Keratinocyte (primary cell): ENCODE measurements around the gene NOL11. TPM values are rescaled to one million over a fixed set of nuclear protein-coding genes. Genes with fewer than 3 reads are reported as not detected.

ENCODE experiments used
- DNase-seq: peaks from one replicate; pipeline ENCODE4 v3.0.0-alpha.2; 2011; ENCODE audit warnings: low read depth, missing footprints, low spot score
- FAIRE-seq: peaks from 2 replicates; lab custom pipeline; 2011; peaks lifted over from hg19 to GRCh38; lab: Jason Lieb, UNC
- H2AFZ ChIP-seq: 2 replicates; pipeline ENCODE4 v1.6.0; 2012; ENCODE audit warnings: low read length, control low read depth, inconsistent platforms; ENCODE audit not compliant: control insufficient read depth
- H3K27ac ChIP-seq: 2 replicates; pipeline ENCODE4 v1.5.1; 2011; ENCODE audit warnings: low read length; ENCODE audit not compliant: control insufficient read depth, insufficient read depth
- H3K27me3 ChIP-seq: 3 replicates; pipeline ENCODE4 v1.6.0; 2011; ENCODE audit warnings: low read length; ENCODE audit not compliant: control insufficient read depth, insufficient read depth; ENCODE audit errors: extremely low read depth
- H3K36me3 ChIP-seq, 2 experiments: 2 replicates in 1 of 2; 3 replicates in 1 of 2; pipeline ENCODE4 v1.5.1; 2011; ENCODE audit warnings: low read length in 2 of 2, mild to moderate bottlenecking in 1 of 2; ENCODE audit not compliant: control insufficient read depth in 2 of 2, insufficient read depth in 2 of 2; ENCODE audit errors: extremely low read depth in 1 of 2
- H3K4me1 ChIP-seq: 3 replicates; pipeline ENCODE4 v1.5.1; 2011; ENCODE audit warnings: low read length; ENCODE audit not compliant: control insufficient read depth, insufficient read depth; ENCODE audit errors: extremely low read depth
- H3K4me2 ChIP-seq: 3 replicates; pipeline ENCODE4 v1.6.0; 2011; ENCODE audit warnings: low read depth, low read length; ENCODE audit not compliant: control insufficient read depth, insufficient read depth; ENCODE audit errors: extremely low read depth
- H3K4me3 ChIP-seq, 3 experiments: fragments of 200-600 bp in 1 of 3; sonication (generic) in 1 of 3; 2 replicates in 2 of 3; 3 replicates in 1 of 3; pipeline ENCODE4 v1.5.1; 2011 to 2016; ENCODE audit warnings: low read length in 3 of 3, mild to moderate bottlenecking in 3 of 3, control low read depth in 2 of 3, inconsistent platforms in 1 of 3, low read depth in 1 of 3, mixed read lengths in 1 of 3, mixed run types in 1 of 3, moderate library complexity in 1 of 3; ENCODE audit not compliant: control insufficient read depth in 2 of 3, insufficient read depth in 2 of 3; ENCODE audit errors: extremely low read depth in 1 of 3
- H3K79me2 ChIP-seq: 2 replicates; pipeline ENCODE4 v1.6.0; 2012; ENCODE audit warnings: low read length; ENCODE audit not compliant: control insufficient read depth, insufficient read depth
- H3K9ac ChIP-seq: 3 replicates; pipeline ENCODE4 v1.6.0; 2011; ENCODE audit warnings: low read length; ENCODE audit not compliant: control insufficient read depth, insufficient read depth; ENCODE audit errors: extremely low read depth
- H3K9me1 ChIP-seq: 3 replicates; pipeline ENCODE4 v1.6.0; 2011; ENCODE audit warnings: low read length; ENCODE audit not compliant: control insufficient read depth, insufficient read depth; ENCODE audit errors: extremely low read depth
- H3K9me3 ChIP-seq: 2 replicates; pipeline ENCODE4 v1.5.1; 2012; ENCODE audit warnings: low read depth, low read length; ENCODE audit not compliant: control insufficient read depth
- H4K20me1 ChIP-seq: 3 replicates; pipeline ENCODE4 v1.6.0; 2011; ENCODE audit warnings: low read length; ENCODE audit not compliant: control insufficient read depth, insufficient read depth; ENCODE audit errors: extremely low read depth
- CTCF ChIP-seq, 3 experiments: IDR thresholded peaks in 1 of 3; conservative IDR thresholded peaks in 1 of 3; optimal IDR thresholded peaks in 1 of 3; 2 replicates in 2 of 3; 3 replicates in 1 of 3; pipeline versions ENCODE3 to v1.5.1; 2011; ENCODE audit warnings: low read length in 3 of 3, mild to moderate bottlenecking in 3 of 3, moderate library complexity in 2 of 3, control low read depth in 1 of 3, inconsistent platforms in 1 of 3; ENCODE audit not compliant: insufficient read depth in 2 of 3; ENCODE audit errors: extremely low read depth in 1 of 3
- EZH2 ChIP-seq: IDR thresholded peaks from one replicate; pipeline ENCODE4 v1.6.1; 2012; ENCODE audit warnings: inconsistent platforms, mild to moderate bottlenecking, low read length, moderate library complexity
- dilution Hi-C: fragments of 300-500 bp; cut with MboI; formaldehyde crosslinking; loops from one replicate; pipeline ENCODE4 v1.7.0; 2020; ENCODE audit warnings: low sequenced_read_pairs; ENCODE audit not compliant: extremely low pct_ligation_motif_present
- polyA minus RNA-seq, 3 experiments: library from RNA; depleted of rRNA, polyadenylated mRNA; stranded (reverse); fragments of >200 nt; gene quantifications; 1 replicate in 1 of 3; 2 replicates in 1 of 3; 3 replicates in 1 of 3; pipeline ENCODE4 v1.2.3, GENCODE V29; 2011
- polyA plus RNA-seq, 5 experiments: library from polyadenylated mRNA; depleted of rRNA in 3 of 5; stranded (reverse) in 3 of 5; stranded (forward) in 1 of 5; unstranded in 1 of 5; fragments of >200 nt; gene quantifications; 1 replicate in 1 of 5; 2 replicates in 3 of 5; 3 replicates in 1 of 5; pipeline versions ENCODE4 v1.2.1 to v1.2.3, GENCODE V29; 2011 to 2012; ENCODE audit warnings: missing spikeins in 2 of 5, low read depth in 1 of 5, low replicate concordance in 1 of 5

The NOL11 gene
- polyA plus RNA-seq (40.3 to 63.0 TPM (median 46.7 TPM) in 3 replicates), polyA minus RNA-seq (10.8 to 43.2 TPM (median 27.0 TPM) in 3 replicates)
- 135 TPM for polyA plus RNA-seq (2011; ENCODE audit: low read depth)
- 20.0 and 42.1 TPM in 2 replicates for polyA plus RNA-seq (2011; cell fraction: cytosol; rRNA removed)
- polyA plus RNA-seq (2011; cell fraction: nucleus; rRNA removed) = 39.1 and 52.3 TPM in 2 replicates
- 29.8 and 48.5 TPM in 2 replicates for polyA plus RNA-seq (2012; ENCODE audit: low replicate concordance)
- 33.6 TPM for polyA minus RNA-seq (2011; cell fraction: cytosol; rRNA and poly(A)+ RNA removed)
- polyA minus RNA-seq (2011; cell fraction: nucleus; rRNA and poly(A)+ RNA removed) = 28.2 and 40.2 TPM in 2 replicates

GRCh38 chr17:67717624-67718324, at the start of gene NOL11:
Gene NOL11 (plus strand): TSS chr17:67717936. CDS start chr17:67717948, 12 bp downstream.
- FAIRE-seq (peak; percentile 77), DNase-seq (peak; percentile 95)
- H3K9ac ChIP-seq = peak within 1 kb of the TSS; percentile 96
- no peaks in the 10 kb centered on the region for H3K27me3 ChIP-seq
- TF ChIP-seq EZH2 (no peak), CTCF (optimal IDR thresholded peaks at IDR 0.05 in 1 of 3, IDR thresholded peaks at IDR 0.05 in 1 of 3, conservative IDR thresholded peaks at IDR 0.05 in 1 of 3; ENCODE audit: extremely low read depth in 1 of 3, insufficient read depth in 2 of 3, low read length in 3 of 3) (peak; percentile 91 to 96 (median 93))
- H3K79me2 ChIP-seq = peaks cover 28% of the 10 kb centered on the region
- peak within 1 kb of the TSS; percentile 96 for H3K4me2 ChIP-seq
- peak within 1 kb of the TSS; percentile 64 to 90 (median 87) for H3K4me3 ChIP-seq
- dilution Hi-C loops = no loop called here
- no peaks in the 10 kb centered on the region for H3K9me1 ChIP-seq
- peaks cover 9% of the 10 kb centered on the region for H3K4me1 ChIP-seq
- peak within 1 kb of the TSS; percentile 82 for H2AFZ ChIP-seq
- no peaks in the 10 kb centered on the region for H4K20me1 ChIP-seq
- peak within 1 kb of the TSS; percentile 83 for H3K27ac ChIP-seq
- H3K36me3 ChIP-seq = peaks cover 10 to 17% of the 10 kb centered on the region in 2 experiments
- H3K9me3 ChIP-seq = no peaks in the 10 kb centered on the region

GRCh38 chr17:67671493-67671892, 46.2 kb upstream of the NOL11 start:
- H3K9ac ChIP-seq = no peak overlapping the region
- dilution Hi-C loops = no loop called here
- no peak for FAIRE-seq
- H3K4me2 ChIP-seq = no peak overlapping the region
- peaks cover 3 to 10% of the 10 kb centered on the region in 2 experiments for H3K36me3 ChIP-seq
- TF ChIP-seq CTCF (optimal IDR thresholded peaks at IDR 0.05 in 1 of 3, IDR thresholded peaks at IDR 0.05 in 1 of 3, conservative IDR thresholded peaks at IDR 0.05 in 1 of 3; ENCODE audit: extremely low read depth in 1 of 3, insufficient read depth in 2 of 3, low read length in 3 of 3) (no peak), EZH2 (no peak)
- no peak for DNase-seq
- H3K79me2 ChIP-seq = no peaks in the 10 kb centered on the region
- no peak overlapping the region for H3K27ac ChIP-seq
- no peaks in the 10 kb centered on the region for H3K9me3 ChIP-seq
- H2AFZ ChIP-seq = no peak overlapping the region
- H3K4me1 ChIP-seq = peaks cover 3% of the 10 kb centered on the region
- H3K27me3 ChIP-seq = no peaks in the 10 kb centered on the region
- no peaks in the 10 kb centered on the region for H3K9me1 ChIP-seq
- no peak overlapping the region for H3K4me3 ChIP-seq
- no peaks in the 10 kb centered on the region for H4K20me1 ChIP-seq
